ENCODE measurements around the gene PLA2G5.
"Not testable (repeated sequence)": the region's sequence is repeated elsewhere in the genome, so short reads cannot be mapped to it uniquely, and the experiment has no call there.

PLA2G5 gene, protein sequence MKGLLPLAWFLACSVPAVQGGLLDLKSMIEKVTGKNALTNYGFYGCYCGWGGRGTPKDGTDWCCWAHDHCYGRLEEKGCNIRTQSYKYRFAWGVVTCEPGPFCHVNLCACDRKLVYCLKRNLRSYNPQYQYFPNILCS

DNA sequence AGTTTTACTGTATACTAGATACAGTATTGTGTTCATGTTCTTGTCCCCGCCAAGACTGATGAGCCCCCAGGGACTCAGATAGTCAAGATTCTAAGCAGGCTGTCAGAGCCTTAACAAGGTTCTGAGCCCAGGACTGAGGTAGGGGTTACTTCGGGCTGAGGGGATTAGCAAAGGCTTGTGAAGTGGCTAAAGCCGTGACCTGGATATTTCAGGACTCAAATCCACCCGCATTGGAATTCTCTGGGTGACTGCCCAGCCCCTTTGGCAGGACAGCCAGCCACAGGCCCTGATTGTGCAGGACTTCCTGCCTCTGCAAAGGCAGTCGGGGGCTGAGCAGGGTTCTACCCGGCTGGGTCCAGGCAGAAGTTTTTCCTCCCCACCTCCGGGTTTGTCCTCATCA lies at the start of gene PLA2G5:
Gene PLA2G5 (plus strand): TSS at position 321 of the 400 bp plus-strand sequence. CDS start 14,637 bp downstream, outside the sequence.
- peaks cover 5% of the 10 kb centered on the region for H3K27me3 ChIP-seq
- no peak within 1 kb of the TSS for H3K4me3 ChIP-seq (ENCODE audit: low read depth in 1 of 2, low read length in 1 of 2)
- H3K4me1 ChIP-seq (ENCODE audit: control insufficient read depth in 1 of 2, insufficient read depth in 1 of 2, low read depth in 1 of 2, low read length in 1 of 2): no peaks in the 10 kb centered on the region
- H3K36me3 ChIP-seq: no peaks in the 10 kb centered on the region
- no peak within 1 kb of the TSS for H3K27ac ChIP-seq
- no peak for TF ChIP-seq CTCF (IDR thresholded peaks at IDR 0.05)
- no peaks in the 10 kb centered on the region for H3K9me3 ChIP-seq

- no peak overlapping the region for H3K4me3 ChIP-seq (ENCODE audit: low read depth in 1 of 2, low read length in 1 of 2)
- H3K4me1 ChIP-seq (ENCODE audit: control insufficient read depth in 1 of 2, insufficient read depth in 1 of 2, low read depth in 1 of 2, low read length in 1 of 2): no peaks in the 10 kb centered on the region
- H3K27me3 ChIP-seq: peaks cover 54% of the 10 kb centered on the region
- no peak overlapping the region for H3K27ac ChIP-seq
- no peaks in the 10 kb centered on the region for H3K9me3 ChIP-seq
- H3K36me3 ChIP-seq: no peaks in the 10 kb centered on the region
- no peak for TF ChIP-seq CTCF (IDR thresholded peaks at IDR 0.05)
Measured at GRCh38 chr1:20028125-20028524, 41.9 kb upstream of the PLA2G5 start.

DNA sequence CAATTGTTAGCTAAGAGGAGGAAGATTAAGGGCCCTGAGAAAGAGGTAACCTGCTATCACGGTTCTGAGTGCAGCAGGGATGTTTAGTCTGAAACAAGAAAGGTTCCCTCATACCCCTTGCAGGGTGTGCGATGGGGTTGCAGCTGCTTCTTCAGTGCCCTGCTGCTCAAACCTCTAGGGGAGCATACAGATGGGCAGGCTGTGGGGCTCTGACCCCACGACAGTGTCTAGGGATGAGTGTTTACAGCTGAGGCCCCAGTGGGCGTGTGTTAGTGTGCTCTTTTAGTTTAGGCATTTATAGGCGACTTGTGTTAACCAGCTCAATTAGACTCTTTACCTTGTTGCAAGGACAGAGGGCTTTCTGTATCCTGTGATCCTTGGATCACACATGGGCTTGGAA lies 41.3 kb upstream of the PLA2G5 start:
- Histone ChIP-seq H3K27me3 (peaks cover 50% of the 10 kb centered on the region), H3K4me3 (ENCODE audit: low read depth in 1 of 2, low read length in 1 of 2) (no peak overlapping the region), H3K36me3 (no peaks in the 10 kb centered on the region), H3K27ac (no peak overlapping the region), H3K9me3 (no peaks in the 10 kb centered on the region), H3K4me1 (ENCODE audit: control insufficient read depth in 1 of 2, insufficient read depth in 1 of 2, low read depth in 1 of 2, low read length in 1 of 2) (no peaks in the 10 kb centered on the region)
- TF ChIP-seq CTCF (IDR thresholded peaks at IDR 0.05): no peak

GRCh38 chr1:20029178-20029912 lies 40.6 kb upstream of the PLA2G5 start:
- Histone ChIP-seq H3K4me1 (ENCODE audit: control insufficient read depth in 1 of 2, insufficient read depth in 1 of 2, low read depth in 1 of 2, low read length in 1 of 2) (no peaks in the 10 kb centered on the region), H3K9me3 (no peaks in the 10 kb centered on the region), H3K4me3 (ENCODE audit: low read depth in 1 of 2, low read length in 1 of 2) (no peak overlapping the region), H3K27me3 (peaks cover 50% of the 10 kb centered on the region), H3K36me3 (no peaks in the 10 kb centered on the region), H3K27ac (no peak overlapping the region)
- no peak for TF ChIP-seq CTCF (IDR thresholded peaks at IDR 0.05)

- not testable (repeated sequence) for H3K4me1 ChIP-seq (ENCODE audit: control insufficient read depth in 1 of 2, insufficient read depth in 1 of 2, low read depth in 1 of 2, low read length in 1 of 2); H3K36me3 ChIP-seq; H3K4me3 ChIP-seq (ENCODE audit: low read depth in 1 of 2, low read length in 1 of 2); H3K27ac ChIP-seq; H3K9me3 ChIP-seq
- H3K27me3 ChIP-seq: peaks cover 50% of the 10 kb centered on the region
Measured at GRCh38 chr1:20030436-20031151, 39.4 kb upstream of the PLA2G5 start.

DNA sequence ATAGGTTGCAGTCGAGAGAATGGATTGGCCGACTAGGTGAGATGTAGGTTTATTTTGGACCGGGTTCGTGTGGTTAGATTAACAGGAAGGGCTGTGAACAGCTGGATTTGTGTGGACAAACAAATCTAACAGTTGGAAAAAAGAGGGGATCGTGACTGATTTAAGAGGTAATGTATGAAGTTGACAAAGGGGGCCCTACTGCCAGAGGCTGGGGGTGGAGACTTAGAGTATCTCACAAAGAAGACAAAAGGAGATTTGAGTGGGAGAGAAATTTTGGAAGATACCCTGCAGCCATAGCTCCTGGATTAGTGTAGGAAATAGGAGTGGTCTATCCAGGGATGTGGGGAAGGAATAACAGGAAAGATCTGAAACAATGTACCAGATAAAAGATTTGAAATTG lies 38.8 kb upstream of the PLA2G5 start:
- H3K4me3 ChIP-seq (ENCODE audit: low read depth in 1 of 2, low read length in 1 of 2): no peak overlapping the region
- H3K27ac ChIP-seq: no peak overlapping the region
- peaks cover 50% of the 10 kb centered on the region for H3K27me3 ChIP-seq
- no peaks in the 10 kb centered on the region for H3K36me3 ChIP-seq
- TF ChIP-seq CTCF (IDR thresholded peaks at IDR 0.05): no peak
- H3K4me1 ChIP-seq (ENCODE audit: control insufficient read depth in 1 of 2, insufficient read depth in 1 of 2, low read depth in 1 of 2, low read length in 1 of 2): no peaks in the 10 kb centered on the region
- H3K9me3 ChIP-seq: no peaks in the 10 kb centered on the region

Measured in neutrophil (primary cell).